ENCODE measurements around the gene RAMAC. TPM values are rescaled to one million over a fixed set of nuclear protein-coding genes. Genes with fewer than 3 reads are reported as not detected.

Gene RAMAC
- total RNA-seq, 1 experiment from 2014 or later: 18.7 TPM

- no peak for DNase-seq
- TF ChIP-seq, protein P1, sequence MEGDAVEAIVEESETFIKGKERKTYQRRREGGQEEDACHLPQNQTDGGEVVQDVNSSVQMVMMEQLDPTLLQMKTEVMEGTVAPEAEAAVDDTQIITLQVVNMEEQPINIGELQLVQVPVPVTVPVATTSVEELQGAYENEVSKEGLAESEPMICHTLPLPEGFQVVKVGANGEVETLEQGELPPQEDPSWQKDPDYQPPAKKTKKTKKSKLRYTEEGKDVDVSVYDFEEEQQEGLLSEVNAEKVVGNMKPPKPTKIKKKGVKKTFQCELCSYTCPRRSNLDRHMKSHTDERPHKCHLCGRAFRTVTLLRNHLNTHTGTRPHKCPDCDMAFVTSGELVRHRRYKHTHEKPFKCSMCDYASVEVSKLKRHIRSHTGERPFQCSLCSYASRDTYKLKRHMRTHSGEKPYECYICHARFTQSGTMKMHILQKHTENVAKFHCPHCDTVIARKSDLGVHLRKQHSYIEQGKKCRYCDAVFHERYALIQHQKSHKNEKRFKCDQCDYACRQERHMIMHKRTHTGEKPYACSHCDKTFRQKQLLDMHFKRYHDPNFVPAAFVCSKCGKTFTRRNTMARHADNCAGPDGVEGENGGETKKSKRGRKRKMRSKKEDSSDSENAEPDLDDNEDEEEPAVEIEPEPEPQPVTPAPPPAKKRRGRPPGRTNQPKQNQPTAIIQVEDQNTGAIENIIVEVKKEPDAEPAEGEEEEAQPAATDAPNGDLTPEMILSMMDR (conservative IDR thresholded peaks at IDR 0.05): no peak
- Histone ChIP-seq H3K27me3 (ENCODE audit: insufficient read depth, low read depth) (no peaks in the 10 kb centered on the region; the same call in 1 of the 2 replicates), H3K9me3 (ENCODE audit: insufficient read depth, low read depth) (no peaks in the 10 kb centered on the region), H3K79me2 (ENCODE audit: low read depth) (no peaks in the 10 kb centered on the region), H3F3A (ENCODE audit: insufficient read depth, low read depth) (no peaks in the 10 kb centered on the region), H3K4me1 (replicated peaks; ENCODE audit: insufficient read depth) (no peaks in the 10 kb centered on the region), H3K27ac (no peak overlapping the region), H4K20me1 (ENCODE audit: insufficient read depth) (no peaks in the 10 kb centered on the region), H3K36me3 (ENCODE audit: low read depth) (no peaks in the 10 kb centered on the region), H3K4me3 (no peak overlapping the region), H3K4me2 (no peak overlapping the region), H3K9me2 (ENCODE audit: insufficient read depth) (no peaks in the 10 kb centered on the region), H2AFZ (no peak overlapping the region)
- intact Hi-C loops (cut with micrococcal nuclease; ENCODE audit: unreplicated experiment): no loop called here
- no TSS peak for BruUV-seq (replicated peaks)
- CTCF ChIA-PET: no interaction called here
- POLR2A ChIA-PET (ENCODE audit: unreplicated experiment): interaction anchor here (0.7 kb wide), 1 partner anchor 1963 kb away, joined by 4 read pairs; no protein-coding TSS in a partner anchor
Observed at GRCh38 chr15:82966671-82967071, 19.3 kb upstream of the RAMAC start.

DNA sequence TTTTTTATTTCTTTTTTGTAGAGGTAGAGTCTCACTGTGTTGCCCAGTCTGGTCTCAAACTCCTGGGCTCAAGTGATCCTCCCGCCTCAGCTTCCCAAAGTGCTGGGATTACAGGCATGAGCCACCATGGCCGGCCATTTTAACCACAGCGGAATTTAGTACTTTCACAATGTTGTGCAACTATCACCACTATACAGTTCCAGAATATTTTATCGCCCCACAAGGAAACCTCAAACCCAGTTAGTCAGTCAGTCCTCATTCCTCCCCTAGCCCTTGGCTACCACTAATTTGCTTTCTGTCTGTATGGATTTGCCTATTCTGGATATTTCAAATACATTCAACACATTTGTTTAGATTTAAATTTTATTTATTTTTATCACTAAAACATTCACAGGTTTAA, 17.9 kb upstream of the RAMAC start:
- Histone ChIP-seq H3K9me2 (ENCODE audit: insufficient read depth) (no peaks in the 10 kb centered on the region), H3K4me1 (replicated peaks; ENCODE audit: insufficient read depth) (no peaks in the 10 kb centered on the region), H3K4me3 (no peak overlapping the region), H4K20me1 (ENCODE audit: insufficient read depth) (no peaks in the 10 kb centered on the region), H3K36me3 (ENCODE audit: low read depth) (no peaks in the 10 kb centered on the region), H2AFZ (no peak overlapping the region), H3K27me3 (ENCODE audit: insufficient read depth, low read depth) (no peaks in the 10 kb centered on the region; the same call in 1 of the 2 replicates), H3K4me2 (no peak overlapping the region), H3K9me3 (ENCODE audit: insufficient read depth, low read depth) (no peaks in the 10 kb centered on the region), H3K27ac (no peak overlapping the region), H3K79me2 (ENCODE audit: low read depth) (no peaks in the 10 kb centered on the region), H3F3A (ENCODE audit: insufficient read depth, low read depth) (no peaks in the 10 kb centered on the region)
- ChIA-PET CTCF (no interaction called here), POLR2A (ENCODE audit: unreplicated experiment) (no interaction called here)
- no peak for TF ChIP-seq EZH2 (IDR thresholded peaks at IDR 0.05; ENCODE audit: low read depth)
- TF ChIP-seq, protein P1 (conservative IDR thresholded peaks at IDR 0.05): no peak
- no TSS peak for BruUV-seq (replicated peaks)
- no peak for DNase-seq
- intact Hi-C loops (cut with micrococcal nuclease; ENCODE audit: unreplicated experiment): no loop called here

DNA sequence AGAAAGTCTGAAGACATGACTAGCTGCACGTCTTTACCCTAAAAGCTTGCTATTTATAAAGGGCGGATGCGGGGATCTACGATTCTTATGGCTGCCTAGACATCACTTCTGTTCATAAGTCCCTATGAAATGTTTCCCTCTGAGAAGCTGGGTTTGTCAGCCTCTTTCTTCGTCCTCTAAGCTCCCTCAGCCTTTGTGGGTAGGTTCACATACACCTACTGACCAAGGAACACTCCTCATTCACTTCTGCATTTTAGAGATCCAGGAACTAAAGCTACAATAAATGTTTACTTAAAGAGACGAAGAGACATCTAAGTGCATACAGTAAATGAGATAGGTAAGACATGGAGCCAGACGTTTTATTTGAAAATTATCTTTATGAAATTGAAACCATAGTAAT, 16.7 kb upstream of the RAMAC start:
- DNase-seq: no peak
- no peaks in the 10 kb centered on the region for H3K36me3 ChIP-seq (ENCODE audit: low read depth)
- H3K27me3 ChIP-seq (ENCODE audit: insufficient read depth, low read depth): no peaks in the 10 kb centered on the region; the same call in 1 of the 2 replicates
- ChIA-PET POLR2A (ENCODE audit: unreplicated experiment) (no interaction called here), CTCF (no interaction called here)
- no peaks in the 10 kb centered on the region for H4K20me1 ChIP-seq (ENCODE audit: insufficient read depth)
- H3F3A ChIP-seq (ENCODE audit: insufficient read depth, low read depth): no peaks in the 10 kb centered on the region
- intact Hi-C loops (cut with micrococcal nuclease; ENCODE audit: unreplicated experiment): no loop called here
- no peak overlapping the region for H3K27ac ChIP-seq
- H3K9me3 ChIP-seq (ENCODE audit: insufficient read depth, low read depth): no peaks in the 10 kb centered on the region
- no peaks in the 10 kb centered on the region for H3K4me1 ChIP-seq (replicated peaks; ENCODE audit: insufficient read depth)
- no TSS peak for BruUV-seq (replicated peaks)
- TF ChIP-seq, protein P1 (conservative IDR thresholded peaks at IDR 0.05): no peak
- TF ChIP-seq EZH2 (IDR thresholded peaks at IDR 0.05; ENCODE audit: low read depth): no peak
- H3K4me2 ChIP-seq: no peak overlapping the region
- no peak overlapping the region for H2AFZ ChIP-seq
- no peak overlapping the region for H3K4me3 ChIP-seq
- no peaks in the 10 kb centered on the region for H3K9me2 ChIP-seq (ENCODE audit: insufficient read depth)
- H3K79me2 ChIP-seq (ENCODE audit: low read depth): no peaks in the 10 kb centered on the region
